GM12875 (cell line): ENCODE results near the gene HDGFL2.

Experiments
- H3K4me3 ChIP-seq: one replicate; pipeline ENCODE4 v1.5.1; 2011; ENCODE audit warnings: low read depth, low read length, control low read depth
- CTCF ChIP-seq: IDR thresholded peaks from 2 replicates; pipeline ENCODE4 v1.5.1; 2011; ENCODE audit warnings: low read depth, mild to moderate bottlenecking, control low read depth, inconsistent platforms, low read length, moderate library complexity, borderline replicate concordance; ENCODE audit not compliant: insufficient read depth

Gene HDGFL2

GRCh38 chr19:4439243-4439642 is 32.9 kb upstream of the HDGFL2 start:
- TF ChIP-seq CTCF, result no peak
- no peak overlapping the region for H3K4me3 ChIP-seq

- no peak for TF ChIP-seq CTCF
- no peak overlapping the region for H3K4me3 ChIP-seq
These were observed 29.9 kb upstream of the HDGFL2 start for GRCh38 chr19:4441994-4442818.

GRCh38 chr19:4442819-4443146 is 29.3 kb upstream of the HDGFL2 start:
- no peak overlapping the region for H3K4me3 ChIP-seq
- TF ChIP-seq CTCF, result no peak

- TF ChIP-seq CTCF, result no peak
- no peak overlapping the region for H3K4me3 ChIP-seq
These were observed 28.9 kb upstream of the HDGFL2 start for GRCh38 chr19:4443188-4443587.

GRCh38 chr19:4443966-4444764 is 27.9 kb upstream of the HDGFL2 start:
- TF ChIP-seq CTCF, result no peak
- H3K4me3 ChIP-seq, result no peak overlapping the region

- no peak overlapping the region for H3K4me3 ChIP-seq
- TF ChIP-seq CTCF, result no peak
These were observed 27.0 kb upstream of the HDGFL2 start for GRCh38 chr19:4444765-4445741.
